HL-60 (cell line): Measurements from ENCODE around the gene CADM1.

ENCODE experiments used
- DNase-seq, 2 experiments: peaks; one replicate each; pipeline ENCODE4 v3.0.0-alpha.2; 2010 to 2020; ENCODE audit warnings: low read depth in 1 of 2, low spot score in 1 of 2
- H3K27ac ChIP-seq: fragments of 250-450 bp; sonication (Bioruptor Pico); replicated peaks from 2 replicates; pipeline ENCODE4 v1.5.1; 2020; ENCODE audit warnings: mild to moderate bottlenecking, moderate library complexity
- H3K27me3 ChIP-seq: fragments of 250-450 bp; sonication (Bioruptor Pico); 2 replicates; pipeline ENCODE4 v1.5.1; 2021; ENCODE audit warnings: mild to moderate bottlenecking, moderate library complexity; ENCODE audit not compliant: insufficient read depth, poor library complexity, severe bottlenecking
- H3K4me3 ChIP-seq: replicated peaks from 2 replicates; pipeline ENCODE4 v1.5.1; 2011; ENCODE audit warnings: mild to moderate bottlenecking, control low read depth, low read length; ENCODE audit not compliant: insufficient read depth
- CTCF ChIP-seq: IDR thresholded peaks from one replicate; pipeline ENCODE4 v1.5.1; 2011; ENCODE audit warnings: low read length, control low read depth, inconsistent platforms; ENCODE audit not compliant: insufficient read depth
- GABPA ChIP-seq: IDR thresholded peaks from 2 replicates; pipeline ENCODE4 v1.6.1; 2012; ENCODE audit warnings: low read depth
- POLR2AphosphoS5 ChIP-seq: IDR thresholded peaks from 2 replicates; pipeline ENCODE4 v1.6.1; 2012; ENCODE audit warnings: low read depth
- SPI1 ChIP-seq: IDR thresholded peaks from 2 replicates; pipeline ENCODE4 v1.6.1; 2012; ENCODE audit warnings: low read depth, mild to moderate bottlenecking, borderline replicate concordance
- TF ChIP-seq, protein P1 (sequence below): IDR thresholded peaks from 2 replicates; pipeline ENCODE4 v1.6.1; 2012; ENCODE audit warnings: low read depth; ENCODE audit not compliant: insufficient replicate concordance

Gene CADM1

GRCh38 chr11:115338476-115338875 is 165.7 kb downstream of the CADM1 start:
- no peak for TF ChIP-seq POLR2AphosphoS5
- TF ChIP-seq GABPA, result no peak
- TF ChIP-seq, protein P1, sequence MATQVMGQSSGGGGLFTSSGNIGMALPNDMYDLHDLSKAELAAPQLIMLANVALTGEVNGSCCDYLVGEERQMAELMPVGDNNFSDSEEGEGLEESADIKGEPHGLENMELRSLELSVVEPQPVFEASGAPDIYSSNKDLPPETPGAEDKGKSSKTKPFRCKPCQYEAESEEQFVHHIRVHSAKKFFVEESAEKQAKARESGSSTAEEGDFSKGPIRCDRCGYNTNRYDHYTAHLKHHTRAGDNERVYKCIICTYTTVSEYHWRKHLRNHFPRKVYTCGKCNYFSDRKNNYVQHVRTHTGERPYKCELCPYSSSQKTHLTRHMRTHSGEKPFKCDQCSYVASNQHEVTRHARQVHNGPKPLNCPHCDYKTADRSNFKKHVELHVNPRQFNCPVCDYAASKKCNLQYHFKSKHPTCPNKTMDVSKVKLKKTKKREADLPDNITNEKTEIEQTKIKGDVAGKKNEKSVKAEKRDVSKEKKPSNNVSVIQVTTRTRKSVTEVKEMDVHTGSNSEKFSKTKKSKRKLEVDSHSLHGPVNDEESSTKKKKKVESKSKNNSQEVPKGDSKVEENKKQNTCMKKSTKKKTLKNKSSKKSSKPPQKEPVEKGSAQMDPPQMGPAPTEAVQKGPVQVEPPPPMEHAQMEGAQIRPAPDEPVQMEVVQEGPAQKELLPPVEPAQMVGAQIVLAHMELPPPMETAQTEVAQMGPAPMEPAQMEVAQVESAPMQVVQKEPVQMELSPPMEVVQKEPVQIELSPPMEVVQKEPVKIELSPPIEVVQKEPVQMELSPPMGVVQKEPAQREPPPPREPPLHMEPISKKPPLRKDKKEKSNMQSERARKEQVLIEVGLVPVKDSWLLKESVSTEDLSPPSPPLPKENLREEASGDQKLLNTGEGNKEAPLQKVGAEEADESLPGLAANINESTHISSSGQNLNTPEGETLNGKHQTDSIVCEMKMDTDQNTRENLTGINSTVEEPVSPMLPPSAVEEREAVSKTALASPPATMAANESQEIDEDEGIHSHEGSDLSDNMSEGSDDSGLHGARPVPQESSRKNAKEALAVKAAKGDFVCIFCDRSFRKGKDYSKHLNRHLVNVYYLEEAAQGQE, result no peak
- TF ChIP-seq SPI1, result no peak
- no peak for TF ChIP-seq CTCF
- no peaks in the 10 kb centered on the region for H3K27me3 ChIP-seq
- no peak overlapping the region for H3K27ac ChIP-seq
- DNase-seq, result no peak
- H3K4me3 ChIP-seq, result no peak overlapping the region

DNA sequence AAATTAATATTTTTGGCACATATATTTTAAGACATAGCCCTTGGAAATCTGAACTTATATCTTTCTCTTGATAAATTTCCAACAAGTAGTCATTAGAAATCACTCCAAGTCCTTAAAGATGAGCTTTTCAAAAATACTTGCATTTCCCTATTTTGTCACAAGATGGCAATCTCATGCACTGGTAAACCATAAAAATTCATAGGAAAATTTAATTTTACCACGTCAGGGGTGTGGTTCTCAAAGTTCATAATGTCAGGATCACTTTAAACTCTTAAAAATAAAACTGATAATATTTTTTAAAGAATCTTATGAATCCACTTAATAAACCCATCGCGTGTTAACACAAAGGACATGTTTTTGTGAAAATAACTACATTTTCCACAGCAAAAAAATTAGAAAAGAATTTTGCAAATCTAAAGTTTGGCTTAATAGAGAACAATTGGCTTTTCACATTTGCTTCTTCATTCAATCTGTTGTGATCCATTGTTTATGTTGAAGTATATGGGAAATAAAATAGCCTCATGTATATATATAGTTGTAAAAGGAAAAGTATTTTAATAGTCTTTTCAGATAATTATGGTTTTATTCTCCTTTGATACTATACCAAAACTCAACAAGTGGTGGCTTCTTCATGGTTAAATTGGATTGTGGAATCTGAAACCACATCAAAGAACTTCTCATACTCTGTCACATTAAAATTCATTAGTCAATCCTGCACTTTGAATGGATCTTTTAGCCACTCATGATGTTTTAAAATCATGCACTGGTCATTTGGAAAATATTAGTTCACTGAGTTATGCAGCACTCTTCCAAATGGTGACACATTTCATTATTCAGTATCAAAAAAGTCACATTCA is 169.1 kb downstream of the CADM1 start:
- no peaks in the 10 kb centered on the region for H3K27me3 ChIP-seq
- TF ChIP-seq SPI1 (no peak), CTCF (peak; percentile 39), POLR2AphosphoS5 (no peak)
- H3K27ac ChIP-seq, result no peak overlapping the region
- DNase-seq, result no peak
- H3K4me3 ChIP-seq, result no peak overlapping the region

DNA sequence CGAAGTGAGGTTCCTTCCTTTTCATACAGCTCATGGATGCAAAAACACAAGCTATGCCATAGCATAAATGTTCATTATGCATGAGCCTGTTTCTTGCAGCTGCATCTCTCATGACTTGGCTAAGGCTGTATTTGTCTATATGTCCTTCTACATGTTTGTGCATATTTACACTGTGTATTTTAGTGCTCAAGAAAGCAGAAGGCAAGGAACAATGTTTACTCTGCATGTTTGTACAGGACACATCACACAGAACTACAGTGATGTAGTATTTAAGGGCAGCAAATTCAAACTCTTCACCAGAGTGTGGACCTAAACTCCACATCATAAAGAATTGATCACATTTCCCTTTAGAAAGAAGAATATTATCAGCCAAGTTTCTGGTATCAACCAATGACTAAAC is 170.3 kb downstream of the CADM1 start:
- Histone ChIP-seq H3K27me3 (no peaks in the 10 kb centered on the region), H3K4me3 (no peak overlapping the region), H3K27ac (no peak overlapping the region)
- TF ChIP-seq POLR2AphosphoS5, result no peak
- TF ChIP-seq, protein P1, result no peak
- TF ChIP-seq GABPA, result no peak
- TF ChIP-seq CTCF, result no peak
- TF ChIP-seq SPI1, result no peak
- DNase-seq, result no peak
